ENCODE data around the gene HMGN4. TPM values are rescaled to one million over a fixed set of nuclear protein-coding genes. Genes with fewer than 3 reads are reported as not detected.

Gene HMGN4
- polyA plus RNA-seq, 1 donor from 2014 or later, result 125 TPM

DNA sequence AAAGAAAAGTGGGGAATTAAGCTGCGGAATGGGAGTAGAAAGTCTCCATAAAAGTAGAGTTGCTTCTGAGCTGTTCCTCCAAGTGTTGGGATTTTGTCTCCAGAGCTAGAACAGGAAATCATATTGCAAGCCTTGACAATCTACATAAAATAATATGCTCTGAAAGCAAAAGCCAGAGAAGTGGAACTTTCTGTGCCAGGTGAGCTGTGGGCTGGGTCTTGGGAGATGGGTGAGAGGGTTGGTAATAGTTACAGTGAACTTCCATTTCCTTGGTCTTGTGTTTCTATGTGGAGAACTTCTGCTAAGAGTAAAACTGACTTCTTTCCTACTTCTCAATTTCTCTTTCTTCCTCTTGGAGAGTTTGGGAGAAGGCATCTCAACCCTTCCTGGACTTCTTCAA, 6.3 kb upstream of the HMGN4 start:
- Histone ChIP-seq H3K36me3 (ENCODE audit: insufficient read depth, low read length) (no peaks in the 10 kb centered on the region), H2AFZ (ENCODE audit: low read depth, low read length) (no peak overlapping the region), H3K27ac (ENCODE audit: low read length) (no peak overlapping the region), H3K4me2 (ENCODE audit: low read length) (no peak overlapping the region), H4K20me1 (ENCODE audit: insufficient read depth) (no peaks in the 10 kb centered on the region), H3F3A (ENCODE audit: insufficient read depth, low read length, poor library complexity, severe bottlenecking) (peaks cover 18% of the 10 kb centered on the region), H3K9me3 (ENCODE audit: low read length) (no peaks in the 10 kb centered on the region), H3K4me3 (ENCODE audit: low read length) (peak overlapping the region; percentile 91), H3K27me3 (ENCODE audit: insufficient read depth, low read depth, low read length) (no peaks in the 10 kb centered on the region), H3K79me2 (replicated peaks; ENCODE audit: insufficient read depth, low read length) (no peaks in the 10 kb centered on the region), H3K9me2 (ENCODE audit: insufficient read depth, low read length) (no peaks in the 10 kb centered on the region), H3K9ac (ENCODE audit: low read length) (no peak overlapping the region)
- TF ChIP-seq MXI1 (conservative IDR thresholded peaks at IDR 0.05; ENCODE audit: poor library complexity, severe bottlenecking), result no peak
- TF ChIP-seq, protein P1, sequence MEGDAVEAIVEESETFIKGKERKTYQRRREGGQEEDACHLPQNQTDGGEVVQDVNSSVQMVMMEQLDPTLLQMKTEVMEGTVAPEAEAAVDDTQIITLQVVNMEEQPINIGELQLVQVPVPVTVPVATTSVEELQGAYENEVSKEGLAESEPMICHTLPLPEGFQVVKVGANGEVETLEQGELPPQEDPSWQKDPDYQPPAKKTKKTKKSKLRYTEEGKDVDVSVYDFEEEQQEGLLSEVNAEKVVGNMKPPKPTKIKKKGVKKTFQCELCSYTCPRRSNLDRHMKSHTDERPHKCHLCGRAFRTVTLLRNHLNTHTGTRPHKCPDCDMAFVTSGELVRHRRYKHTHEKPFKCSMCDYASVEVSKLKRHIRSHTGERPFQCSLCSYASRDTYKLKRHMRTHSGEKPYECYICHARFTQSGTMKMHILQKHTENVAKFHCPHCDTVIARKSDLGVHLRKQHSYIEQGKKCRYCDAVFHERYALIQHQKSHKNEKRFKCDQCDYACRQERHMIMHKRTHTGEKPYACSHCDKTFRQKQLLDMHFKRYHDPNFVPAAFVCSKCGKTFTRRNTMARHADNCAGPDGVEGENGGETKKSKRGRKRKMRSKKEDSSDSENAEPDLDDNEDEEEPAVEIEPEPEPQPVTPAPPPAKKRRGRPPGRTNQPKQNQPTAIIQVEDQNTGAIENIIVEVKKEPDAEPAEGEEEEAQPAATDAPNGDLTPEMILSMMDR (IDR thresholded peaks at IDR 0.05; ENCODE audit: poor library complexity, severe bottlenecking), result no peak
- no peak for TF ChIP-seq EZH2 (IDR thresholded peaks at IDR 0.05; ENCODE audit: borderline replicate concordance, insufficient read depth, low read length, poor library complexity, severe bottlenecking)
- TF ChIP-seq EP300 (conservative IDR thresholded peaks at IDR 0.05; ENCODE audit: poor library complexity, severe bottlenecking), result no peak
- no peak for TF ChIP-seq TAF1 (IDR thresholded peaks at IDR 0.05; ENCODE audit: low read depth)
- TF ChIP-seq, protein P2, sequence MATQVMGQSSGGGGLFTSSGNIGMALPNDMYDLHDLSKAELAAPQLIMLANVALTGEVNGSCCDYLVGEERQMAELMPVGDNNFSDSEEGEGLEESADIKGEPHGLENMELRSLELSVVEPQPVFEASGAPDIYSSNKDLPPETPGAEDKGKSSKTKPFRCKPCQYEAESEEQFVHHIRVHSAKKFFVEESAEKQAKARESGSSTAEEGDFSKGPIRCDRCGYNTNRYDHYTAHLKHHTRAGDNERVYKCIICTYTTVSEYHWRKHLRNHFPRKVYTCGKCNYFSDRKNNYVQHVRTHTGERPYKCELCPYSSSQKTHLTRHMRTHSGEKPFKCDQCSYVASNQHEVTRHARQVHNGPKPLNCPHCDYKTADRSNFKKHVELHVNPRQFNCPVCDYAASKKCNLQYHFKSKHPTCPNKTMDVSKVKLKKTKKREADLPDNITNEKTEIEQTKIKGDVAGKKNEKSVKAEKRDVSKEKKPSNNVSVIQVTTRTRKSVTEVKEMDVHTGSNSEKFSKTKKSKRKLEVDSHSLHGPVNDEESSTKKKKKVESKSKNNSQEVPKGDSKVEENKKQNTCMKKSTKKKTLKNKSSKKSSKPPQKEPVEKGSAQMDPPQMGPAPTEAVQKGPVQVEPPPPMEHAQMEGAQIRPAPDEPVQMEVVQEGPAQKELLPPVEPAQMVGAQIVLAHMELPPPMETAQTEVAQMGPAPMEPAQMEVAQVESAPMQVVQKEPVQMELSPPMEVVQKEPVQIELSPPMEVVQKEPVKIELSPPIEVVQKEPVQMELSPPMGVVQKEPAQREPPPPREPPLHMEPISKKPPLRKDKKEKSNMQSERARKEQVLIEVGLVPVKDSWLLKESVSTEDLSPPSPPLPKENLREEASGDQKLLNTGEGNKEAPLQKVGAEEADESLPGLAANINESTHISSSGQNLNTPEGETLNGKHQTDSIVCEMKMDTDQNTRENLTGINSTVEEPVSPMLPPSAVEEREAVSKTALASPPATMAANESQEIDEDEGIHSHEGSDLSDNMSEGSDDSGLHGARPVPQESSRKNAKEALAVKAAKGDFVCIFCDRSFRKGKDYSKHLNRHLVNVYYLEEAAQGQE (IDR thresholded peaks at IDR 0.05; ENCODE audit: borderline replicate concordance), result no peak
- TF ChIP-seq POLR2AphosphoS5 (IDR thresholded peaks at IDR 0.05), result no peak
- no peak for TF ChIP-seq RAD21 (conservative IDR thresholded peaks at IDR 0.05)
- TF ChIP-seq SMC3 (conservative IDR thresholded peaks at IDR 0.05; ENCODE audit: poor library complexity), result no peak

DNA sequence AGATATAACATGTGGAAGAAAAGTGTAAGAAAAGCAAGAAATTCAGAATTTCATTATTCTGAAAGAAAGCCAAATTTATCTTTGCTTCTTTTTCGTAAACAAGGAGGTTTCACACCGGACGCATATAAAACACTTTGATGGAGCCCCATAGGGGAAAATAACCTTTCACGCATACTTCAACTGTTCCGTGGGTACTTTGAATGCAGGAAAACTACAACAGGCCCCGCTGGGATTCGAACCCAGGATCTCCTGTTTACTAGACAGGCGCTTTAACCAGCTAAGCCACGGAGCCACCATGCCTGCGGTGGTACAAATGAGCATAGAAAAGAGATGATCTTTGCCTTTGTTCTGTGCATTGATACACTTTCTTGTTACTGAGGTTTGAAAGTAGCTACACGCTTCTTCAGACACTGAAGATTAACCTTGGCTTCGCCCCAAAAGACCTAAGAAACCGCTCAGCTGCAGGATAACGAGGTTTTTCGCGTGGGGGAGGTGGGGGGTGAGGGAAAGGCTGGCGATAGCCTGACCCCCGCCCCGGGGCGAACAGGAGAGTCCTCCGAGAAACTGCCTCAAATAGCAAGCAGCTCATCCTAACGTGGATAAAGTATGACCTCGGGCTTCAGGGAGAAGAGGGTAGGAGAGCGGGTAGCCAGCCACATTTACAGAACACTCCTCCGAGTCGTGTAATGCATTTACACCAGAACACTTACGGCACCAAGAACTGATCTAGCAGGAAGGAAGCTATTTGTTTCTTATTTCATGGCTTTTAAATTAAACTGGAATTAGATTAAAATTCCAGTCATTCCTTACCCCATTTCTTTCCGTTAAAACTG, 5.3 kb upstream of the HMGN4 start:
- no peaks in the 10 kb centered on the region for H3K27me3 ChIP-seq (ENCODE audit: insufficient read depth, low read depth, low read length)
- H3K79me2 ChIP-seq (replicated peaks; ENCODE audit: insufficient read depth, low read length), result no peaks in the 10 kb centered on the region
- H3K9ac ChIP-seq (ENCODE audit: low read length), result peak overlapping the region; percentile 79
- H3K9me2 ChIP-seq (ENCODE audit: insufficient read depth, low read length), result no peaks in the 10 kb centered on the region
- peak overlapping the region; percentile 84 for H3K27ac ChIP-seq (ENCODE audit: low read length)
- H3K36me3 ChIP-seq (ENCODE audit: insufficient read depth, low read length), result no peaks in the 10 kb centered on the region
- TF ChIP-seq, protein P2 (IDR thresholded peaks at IDR 0.05; ENCODE audit: borderline replicate concordance), result peak; percentile 50
- TF ChIP-seq MXI1 (conservative IDR thresholded peaks at IDR 0.05; ENCODE audit: poor library complexity, severe bottlenecking) (peak; percentile 77), SMC3 (conservative IDR thresholded peaks at IDR 0.05; ENCODE audit: poor library complexity) (peak; percentile 41), TAF1 (IDR thresholded peaks at IDR 0.05; ENCODE audit: low read depth) (no peak), RAD21 (conservative IDR thresholded peaks at IDR 0.05) (peak; percentile 28), EZH2 (IDR thresholded peaks at IDR 0.05; ENCODE audit: borderline replicate concordance, insufficient read depth, low read length, poor library complexity, severe bottlenecking) (no peak), POLR2AphosphoS5 (IDR thresholded peaks at IDR 0.05) (peak; percentile 42), EP300 (conservative IDR thresholded peaks at IDR 0.05; ENCODE audit: poor library complexity, severe bottlenecking) (peak; percentile 45)
- TF ChIP-seq, protein P1 (IDR thresholded peaks at IDR 0.05; ENCODE audit: poor library complexity, severe bottlenecking), result no peak
- peak overlapping the region; percentile 91 for H3K4me3 ChIP-seq (ENCODE audit: low read length)
- peaks cover 23% of the 10 kb centered on the region for H3F3A ChIP-seq (ENCODE audit: insufficient read depth, low read length, poor library complexity, severe bottlenecking)
- H3K9me3 ChIP-seq (ENCODE audit: low read length), result no peaks in the 10 kb centered on the region
- H2AFZ ChIP-seq (ENCODE audit: low read depth, low read length), result peak overlapping the region; percentile 69
- H4K20me1 ChIP-seq (ENCODE audit: insufficient read depth), result no peaks in the 10 kb centered on the region
- H3K4me2 ChIP-seq (ENCODE audit: low read length), result peak overlapping the region; percentile 95

All from neural cell (in vitro differentiated cells).